ENCODE data around the gene PARD3. TPM values are rescaled to one million over a fixed set of nuclear protein-coding genes. Genes with fewer than 3 reads are reported as not detected.

PARD3 gene
- total RNA-seq, 1 donor from 2014 or later, result 37.2 TPM

DNA sequence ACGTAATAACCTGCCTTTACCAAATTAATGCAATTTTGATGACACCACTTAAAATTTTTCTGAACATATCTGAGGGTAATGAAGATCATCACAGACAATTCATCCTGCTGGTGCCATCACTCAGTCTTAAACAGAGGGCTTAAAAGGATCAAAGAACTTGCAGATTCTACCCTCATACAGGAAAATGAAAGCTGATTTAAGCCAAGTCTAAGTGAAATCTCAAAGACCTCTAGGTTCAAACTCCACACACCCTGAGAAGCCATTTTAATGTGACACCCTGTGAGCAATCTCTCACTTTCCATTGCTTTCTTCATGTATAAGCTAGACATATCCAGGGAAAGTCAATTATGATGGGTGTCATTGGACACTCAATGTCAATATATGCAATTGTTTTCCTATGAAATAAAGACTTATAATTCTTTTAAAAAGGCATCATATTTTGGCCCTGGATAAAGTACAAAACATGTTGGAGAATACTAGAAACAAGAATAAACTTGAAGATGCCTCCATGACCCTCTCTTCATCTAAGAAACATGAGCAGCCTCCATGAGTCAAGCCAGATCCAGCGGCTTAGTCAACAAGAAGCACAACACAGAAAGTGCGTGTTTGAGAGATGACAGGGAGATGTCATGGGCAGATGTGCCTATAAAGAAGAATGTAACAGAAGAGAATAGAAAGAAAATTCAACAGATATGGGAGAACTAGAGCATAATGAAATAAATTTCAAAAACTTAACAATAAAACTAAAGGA lies 291.9 kb downstream of the PARD3 start:
- no peak overlapping the region for H3K4me3 Mint-ChIP-seq (ENCODE audit: unreplicated experiment)
- peaks cover 35% of the 10 kb centered on the region for H3K4me1 Mint-ChIP-seq (ENCODE audit: unreplicated experiment)
- H3K9me3 Mint-ChIP-seq (ENCODE audit: unreplicated experiment), result no peaks in the 10 kb centered on the region
- no peak overlapping the region for H3K27ac Mint-ChIP-seq (ENCODE audit: unreplicated experiment)
- H3K36me3 Mint-ChIP-seq (ENCODE audit: unreplicated experiment), result no peaks in the 10 kb centered on the region
- no peak for DNase-seq (ENCODE audit: extremely low spot score, unreplicated experiment)
- TF ChIP-seq, protein P1, sequence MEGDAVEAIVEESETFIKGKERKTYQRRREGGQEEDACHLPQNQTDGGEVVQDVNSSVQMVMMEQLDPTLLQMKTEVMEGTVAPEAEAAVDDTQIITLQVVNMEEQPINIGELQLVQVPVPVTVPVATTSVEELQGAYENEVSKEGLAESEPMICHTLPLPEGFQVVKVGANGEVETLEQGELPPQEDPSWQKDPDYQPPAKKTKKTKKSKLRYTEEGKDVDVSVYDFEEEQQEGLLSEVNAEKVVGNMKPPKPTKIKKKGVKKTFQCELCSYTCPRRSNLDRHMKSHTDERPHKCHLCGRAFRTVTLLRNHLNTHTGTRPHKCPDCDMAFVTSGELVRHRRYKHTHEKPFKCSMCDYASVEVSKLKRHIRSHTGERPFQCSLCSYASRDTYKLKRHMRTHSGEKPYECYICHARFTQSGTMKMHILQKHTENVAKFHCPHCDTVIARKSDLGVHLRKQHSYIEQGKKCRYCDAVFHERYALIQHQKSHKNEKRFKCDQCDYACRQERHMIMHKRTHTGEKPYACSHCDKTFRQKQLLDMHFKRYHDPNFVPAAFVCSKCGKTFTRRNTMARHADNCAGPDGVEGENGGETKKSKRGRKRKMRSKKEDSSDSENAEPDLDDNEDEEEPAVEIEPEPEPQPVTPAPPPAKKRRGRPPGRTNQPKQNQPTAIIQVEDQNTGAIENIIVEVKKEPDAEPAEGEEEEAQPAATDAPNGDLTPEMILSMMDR (IDR thresholded peaks at IDR 0.05), result no peak
- no peaks in the 10 kb centered on the region for H3K27me3 Mint-ChIP-seq (ENCODE audit: unreplicated experiment)

DNA sequence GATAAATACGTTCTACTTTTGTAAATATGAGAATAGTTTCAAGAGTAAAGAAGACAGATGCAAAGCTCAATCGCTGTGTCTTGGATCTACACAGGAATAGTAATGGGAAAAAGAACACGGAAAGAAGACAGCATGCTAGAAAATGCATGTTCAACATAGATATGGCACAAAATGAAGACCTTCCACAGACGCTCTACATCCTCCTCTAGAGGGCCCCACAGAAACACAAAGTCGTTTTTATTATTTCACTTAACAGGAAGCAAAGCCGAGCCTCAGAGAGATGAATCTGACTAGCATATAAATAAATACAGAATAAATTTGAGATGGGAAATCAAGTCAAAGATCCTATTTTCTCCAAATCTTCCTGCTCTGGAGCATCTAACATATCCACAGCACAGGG lies 292.6 kb downstream of the PARD3 start:
- no peak overlapping the region for H3K27ac Mint-ChIP-seq (ENCODE audit: unreplicated experiment)
- H3K9me3 Mint-ChIP-seq (ENCODE audit: unreplicated experiment), result no peaks in the 10 kb centered on the region
- peaks cover 28% of the 10 kb centered on the region for H3K4me1 Mint-ChIP-seq (ENCODE audit: unreplicated experiment)
- no peak overlapping the region for H3K4me3 Mint-ChIP-seq (ENCODE audit: unreplicated experiment)
- H3K36me3 Mint-ChIP-seq (ENCODE audit: unreplicated experiment), result no peaks in the 10 kb centered on the region
- no peak for DNase-seq (ENCODE audit: extremely low spot score, unreplicated experiment)
- TF ChIP-seq, protein P1 (IDR thresholded peaks at IDR 0.05), result peak; percentile 51
- no peaks in the 10 kb centered on the region for H3K27me3 Mint-ChIP-seq (ENCODE audit: unreplicated experiment)

DNA sequence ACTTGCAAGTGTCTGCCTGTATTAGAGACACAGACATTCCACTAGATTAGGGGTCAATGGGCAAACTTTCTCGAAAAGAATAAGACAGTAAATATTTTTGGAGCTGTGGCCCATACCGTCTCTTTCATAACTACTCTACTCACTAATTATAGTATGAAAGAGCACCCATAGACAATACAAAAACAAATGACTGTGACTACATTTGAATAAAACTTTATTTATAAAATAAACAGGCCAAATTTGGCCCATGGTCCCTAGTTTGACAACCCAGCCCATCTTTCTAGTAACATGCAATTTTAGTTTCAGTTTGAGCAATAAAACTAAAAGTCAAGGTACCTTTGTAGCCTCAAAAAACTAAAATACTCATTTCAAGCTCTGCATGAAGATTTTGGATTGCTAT lies 294.6 kb downstream of the PARD3 start:
- Mint-ChIP-seq H3K4me1 (ENCODE audit: unreplicated experiment) (peaks cover 11% of the 10 kb centered on the region), H3K4me3 (ENCODE audit: unreplicated experiment) (no peak overlapping the region), H3K36me3 (ENCODE audit: unreplicated experiment) (peaks cover 6% of the 10 kb centered on the region), H3K27me3 (ENCODE audit: unreplicated experiment) (no peaks in the 10 kb centered on the region), H3K9me3 (ENCODE audit: unreplicated experiment) (no peaks in the 10 kb centered on the region), H3K27ac (ENCODE audit: unreplicated experiment) (no peak overlapping the region)
- no peak for DNase-seq (ENCODE audit: extremely low spot score, unreplicated experiment)
- TF ChIP-seq, protein P1 (IDR thresholded peaks at IDR 0.05), result no peak

DNA sequence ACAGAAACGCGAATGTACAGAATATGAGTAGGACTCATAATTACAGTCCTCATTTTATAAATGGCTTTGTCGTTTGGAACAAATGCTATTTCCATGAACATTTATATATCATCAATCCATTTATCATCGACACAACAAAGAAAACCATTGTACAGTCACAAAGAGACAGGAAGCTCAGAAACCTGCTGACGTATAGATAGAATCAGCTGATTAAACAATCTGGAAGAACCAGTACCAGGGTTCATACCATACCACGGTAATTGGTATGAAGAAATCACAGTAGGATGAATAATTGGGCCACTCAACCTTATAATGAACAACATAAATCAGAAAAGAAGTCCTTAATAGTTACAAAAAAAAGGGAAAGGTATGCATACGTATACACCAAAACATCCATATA lies 295.0 kb downstream of the PARD3 start:
- Mint-ChIP-seq H3K4me3 (ENCODE audit: unreplicated experiment) (no peak overlapping the region), H3K9me3 (ENCODE audit: unreplicated experiment) (no peaks in the 10 kb centered on the region), H3K36me3 (ENCODE audit: unreplicated experiment) (peaks cover 6% of the 10 kb centered on the region), H3K27ac (ENCODE audit: unreplicated experiment) (no peak overlapping the region), H3K27me3 (ENCODE audit: unreplicated experiment) (no peaks in the 10 kb centered on the region), H3K4me1 (ENCODE audit: unreplicated experiment) (peaks cover 8% of the 10 kb centered on the region)
- TF ChIP-seq, protein P1 (IDR thresholded peaks at IDR 0.05), result no peak
- DNase-seq (ENCODE audit: extremely low spot score, unreplicated experiment), result no peak

DNA sequence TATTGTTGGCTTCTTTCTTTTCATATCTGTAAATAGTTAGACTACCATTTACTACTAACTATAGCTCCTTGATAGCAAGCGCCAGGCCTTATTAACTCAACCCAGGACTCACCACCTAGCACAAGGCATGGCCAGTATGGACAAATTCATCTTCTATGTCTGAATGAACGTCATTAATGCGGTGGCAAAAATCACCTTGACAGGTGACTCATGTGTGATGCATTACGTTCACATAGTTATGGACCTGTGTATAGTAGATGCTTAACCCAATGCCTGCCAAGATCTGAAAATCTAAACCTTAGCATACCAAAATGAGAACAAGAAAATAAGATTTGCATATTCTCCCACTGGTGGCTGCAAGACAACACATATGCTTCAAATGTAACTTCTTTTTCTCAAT lies 300.8 kb downstream of the PARD3 start:
- H3K4me1 Mint-ChIP-seq (ENCODE audit: unreplicated experiment), result peaks cover 1% of the 10 kb centered on the region
- TF ChIP-seq, protein P1 (IDR thresholded peaks at IDR 0.05), result no peak
- H3K36me3 Mint-ChIP-seq (ENCODE audit: unreplicated experiment), result peaks cover 18% of the 10 kb centered on the region
- no peaks in the 10 kb centered on the region for H3K27me3 Mint-ChIP-seq (ENCODE audit: unreplicated experiment)
- no peaks in the 10 kb centered on the region for H3K9me3 Mint-ChIP-seq (ENCODE audit: unreplicated experiment)
- DNase-seq (ENCODE audit: extremely low spot score, unreplicated experiment), result no peak
- H3K4me3 Mint-ChIP-seq (ENCODE audit: unreplicated experiment), result no peak overlapping the region
- no peak overlapping the region for H3K27ac Mint-ChIP-seq (ENCODE audit: unreplicated experiment)
